Middle frontal gyrus (tissue), 1 donor: ENCODE data around the gene CMTM5.
A peak's percentile ranks its signal among the peaks of the same experiment; 100 is the strongest.

Experiments
- DNase-seq: peaks from one replicate; pipeline ENCODE4 v3.0.0-alpha.2; 2015; ENCODE audit warnings: low spot score; ENCODE audit errors: extremely low spot score

The CMTM5 gene

DNA sequence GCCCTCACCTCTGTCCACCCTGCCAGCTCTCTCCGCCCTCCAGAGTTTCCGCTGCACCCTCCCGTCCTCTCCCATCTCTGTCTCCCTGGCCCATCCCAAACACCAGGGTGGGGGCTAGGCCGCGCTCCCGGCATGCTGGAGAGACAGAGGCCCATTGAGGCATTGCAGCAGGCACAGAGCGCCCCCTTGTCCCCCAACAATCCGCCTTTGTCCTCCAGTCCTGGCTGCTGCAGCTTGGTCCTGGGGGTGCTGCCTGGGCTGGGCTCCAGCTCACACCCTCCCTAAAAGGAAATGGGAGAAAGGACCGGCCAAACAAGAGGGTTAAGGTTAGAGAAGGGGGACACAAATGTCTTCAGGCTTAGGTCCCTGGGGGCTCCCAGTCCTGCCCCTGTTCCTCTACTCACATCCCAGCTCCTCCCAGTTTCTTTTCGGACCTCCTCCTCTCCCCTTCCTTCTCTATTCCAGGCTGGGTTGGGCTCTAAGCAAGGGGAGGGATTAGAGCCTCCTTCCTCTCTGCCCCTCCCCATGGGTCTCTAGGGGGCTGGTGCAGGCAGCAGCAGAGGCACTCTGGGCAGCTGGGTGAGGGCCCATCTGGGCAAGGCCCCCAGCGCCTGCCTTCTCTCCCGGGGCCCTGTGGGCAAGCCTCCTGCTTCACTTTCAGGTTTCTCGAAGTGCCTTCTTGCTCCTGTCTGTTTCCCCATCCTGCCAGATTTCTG lies at the start of gene CMTM5:
TSS of gene CMTM5 (plus strand) at position 565 of the 716 bp plus-strand sequence. CDS start 206 bp downstream, outside the sequence.
- DNase-seq = peak; percentile 77

DNA sequence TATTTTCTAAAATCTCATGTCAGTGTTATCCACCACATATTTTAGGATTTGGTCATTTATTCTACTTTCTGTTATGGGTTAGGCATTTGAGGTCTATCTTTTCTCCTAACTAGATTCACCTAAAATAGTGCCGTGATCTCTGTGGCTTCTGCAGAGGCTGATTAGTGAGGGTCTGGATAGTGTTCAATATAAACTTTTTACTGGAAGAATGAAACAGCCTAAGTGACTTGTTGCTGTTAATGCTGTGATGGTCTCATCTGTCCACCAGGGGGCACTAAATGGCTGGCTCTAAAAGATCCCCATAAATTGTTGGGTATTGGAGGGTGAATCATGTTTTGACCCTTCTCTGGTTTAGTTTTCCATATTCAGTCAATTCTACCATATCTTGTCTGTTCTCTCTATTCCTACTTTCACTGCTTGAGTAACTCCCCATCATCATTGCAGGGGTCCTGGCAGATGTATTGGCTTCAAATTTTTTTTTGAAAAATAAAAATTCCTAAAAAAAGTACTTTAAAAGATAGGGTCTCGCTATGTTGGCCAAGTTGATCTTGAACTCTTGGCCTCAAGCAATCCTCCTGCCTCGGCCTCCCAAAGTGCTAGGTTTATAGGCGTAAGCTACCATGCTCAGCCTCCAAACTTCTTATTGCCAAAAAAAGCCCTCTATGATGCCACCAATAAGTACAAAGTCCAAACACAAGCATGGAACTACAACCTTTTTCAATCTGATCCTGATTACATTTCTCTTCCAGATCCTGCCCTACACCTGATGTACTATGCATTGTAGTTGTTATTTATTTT lies 48.7 kb upstream of the CMTM5 start:
- DNase-seq = peak; percentile 52

- no peak for DNase-seq
These were observed 41.2 kb upstream of the CMTM5 start for GRCh38 chr14:23335623-23336022.

DNA sequence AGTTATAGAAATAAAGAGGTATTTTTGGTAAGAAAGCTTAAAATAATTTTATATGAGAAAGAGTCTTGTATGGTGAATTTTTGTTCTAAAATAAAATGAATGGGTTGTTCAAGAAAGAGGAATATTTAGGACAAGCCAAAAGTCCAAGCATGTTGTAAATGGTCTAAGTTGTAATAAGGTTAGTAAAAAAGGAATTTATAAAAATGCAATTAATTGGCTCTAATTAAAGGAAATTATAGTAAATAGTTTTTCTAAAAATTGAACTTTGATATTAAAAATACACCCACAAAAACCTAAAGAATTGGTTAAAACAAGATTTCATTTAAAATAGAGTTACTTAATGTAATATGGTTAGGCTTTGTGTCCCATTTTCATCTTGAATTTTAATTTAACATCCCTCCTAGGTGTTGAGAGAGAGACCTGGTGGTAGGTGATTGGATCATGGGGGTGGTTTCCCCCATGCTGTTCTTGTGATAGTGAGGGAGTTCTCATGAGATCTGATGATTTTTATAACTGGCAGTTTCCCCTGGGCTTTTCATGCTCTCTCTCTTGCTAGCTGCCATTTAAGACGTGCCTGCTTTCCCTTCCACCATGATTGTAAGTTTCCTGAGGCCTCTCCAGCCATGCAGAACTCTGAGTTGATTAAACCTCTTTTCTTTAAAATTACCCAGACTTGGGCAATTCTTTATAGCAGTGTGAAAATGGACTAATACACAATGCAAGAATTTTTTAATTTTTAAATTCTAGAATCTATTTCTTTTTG lies 37.2 kb upstream of the CMTM5 start:
- DNase-seq = no peak

DNA sequence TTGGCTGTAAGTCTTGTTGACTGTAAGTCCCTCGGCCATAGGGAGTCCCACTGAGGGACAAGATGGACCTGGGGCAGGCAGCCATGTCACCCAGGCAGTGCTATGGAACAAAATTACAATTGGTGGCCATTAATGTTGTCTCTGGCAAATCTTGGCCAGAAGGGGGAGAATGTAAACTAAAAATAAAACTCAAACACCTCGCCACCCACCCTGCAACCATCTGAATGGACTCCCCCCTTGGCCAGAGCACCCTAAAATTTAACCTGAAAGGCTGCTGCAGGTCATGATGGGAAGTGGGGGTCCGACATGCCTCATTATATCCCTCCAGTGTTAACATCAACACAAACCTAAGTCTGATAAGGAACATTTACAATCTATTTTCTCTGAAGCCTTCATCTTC lies 32.4 kb upstream of the CMTM5 start:
- DNase-seq = no peak

DNA sequence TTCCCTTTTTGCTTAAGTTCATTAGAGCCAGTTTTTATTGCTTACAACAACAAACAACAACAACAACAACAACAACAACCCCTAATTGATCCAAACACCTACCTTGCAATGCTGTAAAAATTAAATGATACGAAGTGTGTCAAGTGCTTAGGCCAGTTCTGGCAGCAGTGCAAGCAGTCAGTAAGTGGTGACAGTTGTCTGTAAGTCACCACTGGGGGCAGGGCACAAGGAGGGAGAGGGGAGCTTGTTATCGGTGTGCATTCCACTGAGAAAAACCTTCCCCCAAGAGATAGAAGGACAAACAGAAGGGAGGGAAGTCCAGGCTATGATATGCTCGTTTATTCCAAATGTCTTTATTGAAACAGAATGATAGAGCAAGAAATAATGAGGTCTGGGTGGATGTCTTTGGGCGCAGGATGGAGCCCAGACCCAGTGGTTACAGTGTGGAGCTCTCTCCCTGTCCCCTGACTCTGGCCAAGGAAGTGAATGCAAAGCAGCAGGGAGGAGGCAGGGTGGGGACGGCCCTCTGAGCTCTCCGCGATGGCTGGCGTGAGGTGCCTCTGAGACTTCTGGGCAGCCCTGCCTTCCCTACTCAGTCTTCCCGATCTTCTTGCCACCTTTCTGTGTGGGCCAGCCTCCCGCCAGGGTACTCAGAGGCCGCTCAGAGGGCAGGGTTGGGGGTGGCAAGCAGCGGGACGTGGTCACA lies 30.7 kb upstream of the CMTM5 start:
- DNase-seq = no peak

DNA sequence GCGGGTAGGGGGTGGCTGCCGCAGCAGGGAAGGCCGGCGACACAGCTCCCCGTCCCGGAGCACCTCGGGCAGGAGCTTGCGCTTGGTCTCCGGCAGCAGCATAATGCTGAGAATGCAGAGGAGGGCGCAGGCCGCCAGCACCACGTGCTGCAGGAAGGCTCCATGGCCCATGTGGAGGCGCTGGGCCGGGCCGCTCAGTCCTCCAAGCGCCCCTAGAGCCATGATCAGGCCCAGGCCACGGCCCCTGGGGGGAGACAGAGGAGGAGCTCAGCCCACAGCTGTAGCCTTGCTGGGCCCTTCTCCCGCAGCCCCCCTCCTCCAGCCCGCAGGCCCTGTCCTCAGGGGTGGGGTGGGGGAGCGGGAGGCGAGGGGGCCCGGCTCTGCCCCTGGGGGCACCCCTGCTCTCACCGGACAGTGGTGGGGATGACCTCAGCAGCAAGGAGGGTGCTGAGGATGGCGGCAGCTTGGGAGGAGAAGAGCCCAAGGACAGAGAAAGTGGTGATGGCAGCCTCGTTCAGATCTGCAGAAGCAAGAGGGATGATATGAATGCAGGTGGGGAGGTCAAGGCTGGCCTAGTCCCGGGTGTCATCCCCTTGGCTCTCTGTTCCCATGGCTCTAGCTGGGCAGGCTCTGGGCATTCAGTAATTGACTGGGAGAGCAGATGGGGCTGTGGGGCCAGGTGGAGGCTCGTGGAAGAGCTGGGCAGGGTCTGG lies 30.0 kb upstream of the CMTM5 start:
- no peak for DNase-seq

DNA sequence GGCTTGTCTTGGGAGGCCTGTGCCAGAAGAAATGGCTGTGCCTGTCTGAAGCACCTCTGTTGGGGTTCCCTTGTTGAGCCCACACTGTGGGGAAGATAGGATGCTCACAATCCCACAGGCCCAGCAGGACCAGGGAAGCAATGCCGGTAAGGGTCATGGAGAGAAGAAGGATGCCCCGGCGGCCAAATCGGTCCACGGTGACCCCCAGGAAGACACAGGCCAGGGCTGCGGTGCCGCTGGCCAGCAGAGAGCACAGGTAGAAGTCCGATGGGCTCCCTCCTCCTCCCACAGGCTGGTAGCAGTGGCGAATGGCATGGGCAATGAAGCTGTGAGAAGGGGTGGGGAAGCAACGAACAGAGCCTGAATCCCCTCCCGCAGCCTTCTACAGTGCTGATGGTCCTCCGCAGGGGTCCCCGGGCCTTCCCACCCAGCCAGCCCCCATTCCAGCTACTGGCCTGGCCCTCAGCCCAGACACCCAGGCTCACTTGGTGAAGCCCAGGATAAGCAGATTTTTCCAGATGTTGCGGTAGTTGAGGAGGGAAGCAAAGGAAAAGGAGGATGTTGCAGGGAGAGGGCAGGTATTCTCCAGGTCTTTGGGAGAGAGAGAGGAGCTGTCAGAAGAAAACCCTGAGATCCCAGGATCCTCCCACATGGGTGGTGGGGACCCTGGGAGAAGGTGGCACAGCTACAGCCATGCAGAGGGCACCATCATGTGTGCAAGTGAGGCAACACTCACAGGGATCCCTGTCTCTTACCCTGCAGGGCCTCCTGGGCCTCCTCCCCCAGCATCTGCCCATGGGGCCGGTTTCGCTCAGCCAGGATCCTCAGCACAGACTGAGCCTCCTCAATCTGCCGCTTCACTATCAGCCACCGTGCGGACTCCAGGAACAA lies 29.2 kb upstream of the CMTM5 start:
- no peak for DNase-seq

GRCh38 chr14:23348297-23348655 lies 28.6 kb upstream of the CMTM5 start:
- no peak for DNase-seq

GRCh38 chr14:23349156-23349845 lies 27.5 kb upstream of the CMTM5 start:
- no peak for DNase-seq

- DNase-seq = no peak
These were observed 25.0 kb upstream of the CMTM5 start for GRCh38 chr14:23351681-23352505.

DNA sequence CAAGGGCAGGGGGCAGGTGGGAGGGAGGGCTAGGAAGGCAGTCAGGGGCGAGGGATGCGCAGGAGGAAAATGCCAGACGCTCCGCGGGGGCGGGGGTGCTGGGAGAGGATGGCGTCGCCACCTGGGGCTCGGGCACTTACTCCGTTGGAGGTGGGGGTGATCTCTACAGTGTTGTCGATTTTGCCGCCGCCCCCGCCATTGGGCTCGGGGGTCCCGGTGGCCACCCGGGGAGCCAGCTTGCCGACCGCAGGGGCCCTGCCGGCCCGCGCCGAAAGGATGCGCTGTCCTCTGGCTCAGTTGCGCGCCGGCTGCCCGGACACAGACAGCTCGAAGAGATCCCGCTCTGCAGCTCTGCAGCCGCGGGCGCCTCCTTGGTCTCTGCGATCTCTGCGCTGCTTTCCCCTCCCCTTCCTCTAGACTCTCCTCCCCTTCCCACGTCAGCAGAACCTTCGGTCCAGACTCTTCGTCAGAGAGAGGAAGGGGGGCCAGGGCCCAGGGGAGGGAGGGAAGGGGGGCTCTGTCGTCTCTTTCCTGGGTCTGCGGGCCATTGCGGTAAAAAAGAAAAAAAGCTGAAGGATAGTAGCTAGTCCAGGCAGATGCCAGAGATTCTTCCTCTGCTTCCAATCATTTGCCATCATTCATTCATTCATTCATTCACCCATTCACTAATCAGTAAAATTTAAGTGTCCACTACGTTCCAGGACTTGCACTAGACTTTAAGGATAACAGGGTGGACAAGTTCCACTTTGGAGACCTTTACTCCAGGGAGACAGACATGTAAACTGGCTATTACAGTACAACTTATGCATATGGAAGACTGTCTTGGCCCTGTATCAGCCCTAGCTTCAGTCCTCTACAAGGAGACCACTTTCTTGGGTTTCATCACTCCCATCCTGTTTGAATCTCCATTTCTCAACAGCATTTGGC lies 24.1 kb upstream of the CMTM5 start, which contains the start of gene SLC22A17:
TSS of gene SLC22A17 (minus strand) at position 382 of the 927 bp plus-strand sequence.
- DNase-seq = peak; percentile 91

GRCh38 chr14:23353433-23353780 lies 23.4 kb upstream of the CMTM5 start:
- no peak for DNase-seq

- no peak for DNase-seq
These were observed 21.9 kb upstream of the CMTM5 start for GRCh38 chr14:23354990-23355389.

- DNase-seq = no peak
These were observed 20.9 kb upstream of the CMTM5 start for GRCh38 chr14:23355871-23356435.

- no peak for DNase-seq
These were observed 20.2 kb upstream of the CMTM5 start for GRCh38 chr14:23356662-23357061.

DNA sequence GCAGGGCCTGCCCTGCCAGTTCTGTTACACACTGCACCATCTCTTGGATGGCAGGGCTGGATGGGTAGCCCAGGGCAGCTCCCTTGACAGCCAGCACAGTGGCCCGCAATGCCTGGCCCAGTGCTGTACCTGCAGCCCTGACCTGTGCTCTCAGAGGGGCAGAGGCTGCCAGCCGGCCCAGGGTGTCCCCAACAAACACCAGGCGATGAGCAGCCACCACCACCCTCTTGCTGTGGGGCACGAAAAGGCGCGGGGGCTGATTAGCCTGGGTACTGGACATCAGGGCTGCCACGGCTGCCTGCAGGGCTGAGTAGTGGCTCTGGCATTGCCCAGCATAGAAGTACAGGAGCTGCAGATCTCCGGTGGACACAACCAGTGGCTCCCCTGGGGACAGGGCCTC lies 19.6 kb upstream of the CMTM5 start:
- DNase-seq = no peak
